Measurements from ENCODE around the gene PTPN13.

The PTPN13 gene

GRCh38 chr4:86579941-86580340, 14.2 kb upstream of the PTPN13 start:
- Histone ChIP-seq H3K9ac (ENCODE audit: low read depth, low read length, poor library complexity) (no peak overlapping the region), H2AFZ (ENCODE audit: low read length) (no peak overlapping the region), H2AK5ac (ENCODE audit: low read depth, low read length) (no peak overlapping the region), H3K9me3 (replicated peaks in 1 of 2; ENCODE audit: control insufficient read depth in 2 of 2, insufficient read depth in 1 of 2, low read depth in 1 of 2, low read length in 2 of 2) (peaks cover 0 to 9% of the 10 kb centered on the region in 2 donors), H4K91ac (ENCODE audit: low read depth, low read length, poor library complexity) (no peak overlapping the region), H3K4me2 (ENCODE audit: insufficient read depth, low read length, poor library complexity, severe bottlenecking) (no peak overlapping the region), H3K4ac (ENCODE audit: low read length) (no peak overlapping the region), H3K36me3 (replicated peaks in 1 of 2; ENCODE audit: control insufficient read depth in 2 of 2, insufficient read depth in 2 of 2, low read length in 2 of 2) (peaks cover 0 to 6% of the 10 kb centered on the region in 2 donors), H2BK120ac (ENCODE audit: low read depth, low read length) (no peak overlapping the region), H3K18ac (ENCODE audit: low read length) (no peak overlapping the region), H3K4me3 (ENCODE audit: low read length in 2 of 2) (no peak overlapping the region), H2BK15ac (ENCODE audit: low read length) (no peak overlapping the region), H3K27ac (replicated peaks; ENCODE audit: low read length) (no peak overlapping the region), H2BK12ac (ENCODE audit: low read length) (no peak overlapping the region), H3K79me1 (ENCODE audit: low read depth, low read length) (no peaks in the 10 kb centered on the region), H3K14ac (ENCODE audit: low read length) (no peak overlapping the region), H2BK5ac (ENCODE audit: low read length) (no peak overlapping the region), H3K23ac (ENCODE audit: low read depth, low read length, poor library complexity) (no peak overlapping the region), H3K4me1 (ENCODE audit: control insufficient read depth in 2 of 2, insufficient read depth in 1 of 2, low read depth in 1 of 2, low read length in 2 of 2) (peaks cover 0 to 3% of the 10 kb centered on the region in 2 donors), H4K8ac (ENCODE audit: low read depth, low read length) (no peak overlapping the region), H3K27me3 (ENCODE audit: control insufficient read depth in 3 of 3, insufficient read depth in 3 of 3, low read depth in 1 of 3, low read length in 3 of 3) (no peaks in the 10 kb centered on the region)
- no peak for DNase-seq (ENCODE audit: low spot score)
- no CpG with 5 or more reads among the region's 6 CpGs for WGBS, 2 donors (ENCODE audit: extremely low coverage in 2 of 2, insufficient read length in 2 of 2, insufficient replicate concordance in 1 of 2)

GRCh38 chr4:86582410-86582809, 11.7 kb upstream of the PTPN13 start:
- H3K9ac ChIP-seq (ENCODE audit: low read depth, low read length, poor library complexity) = no peak overlapping the region

GRCh38 chr4:86586160-86586572, 7.9 kb upstream of the PTPN13 start:
- Histone ChIP-seq H4K8ac (ENCODE audit: low read depth, low read length) (no peak overlapping the region), H3K4me1 (ENCODE audit: control insufficient read depth in 2 of 2, insufficient read depth in 1 of 2, low read depth in 1 of 2, low read length in 2 of 2) (peaks cover 0 to 2% of the 10 kb centered on the region in 2 donors), H3K18ac (ENCODE audit: low read length) (no peak overlapping the region), H3K27me3 (ENCODE audit: control insufficient read depth in 3 of 3, insufficient read depth in 3 of 3, low read depth in 1 of 3, low read length in 3 of 3) (no peaks in the 10 kb centered on the region), H3K4me2 (ENCODE audit: insufficient read depth, low read length, poor library complexity, severe bottlenecking) (no peak overlapping the region), H2BK12ac (ENCODE audit: low read length) (no peak overlapping the region), H3K27ac (replicated peaks; ENCODE audit: low read length) (no peak overlapping the region), H3K9me3 (replicated peaks in 1 of 2; ENCODE audit: control insufficient read depth in 2 of 2, insufficient read depth in 1 of 2, low read depth in 1 of 2, low read length in 2 of 2) (peaks cover 0 to 2% of the 10 kb centered on the region in 2 donors), H2BK15ac (ENCODE audit: low read length) (no peak overlapping the region), H3K23ac (ENCODE audit: low read depth, low read length, poor library complexity) (no peak overlapping the region), H3K14ac (ENCODE audit: low read length) (no peak overlapping the region), H3K4ac (ENCODE audit: low read length) (no peak overlapping the region), H2AFZ (ENCODE audit: low read length) (no peak overlapping the region), H3K9ac (ENCODE audit: low read depth, low read length, poor library complexity) (no peak overlapping the region), H2AK5ac (ENCODE audit: low read depth, low read length) (no peak overlapping the region), H2BK120ac (ENCODE audit: low read depth, low read length) (no peak overlapping the region), H2BK5ac (ENCODE audit: low read length) (no peak overlapping the region), H4K91ac (ENCODE audit: low read depth, low read length, poor library complexity) (no peak overlapping the region), H3K79me1 (ENCODE audit: low read depth, low read length) (no peaks in the 10 kb centered on the region), H3K36me3 (replicated peaks in 1 of 2; ENCODE audit: control insufficient read depth in 2 of 2, insufficient read depth in 2 of 2, low read length in 2 of 2) (no peaks in the 10 kb centered on the region), H3K4me3 (ENCODE audit: low read length in 2 of 2) (no peak overlapping the region)
- no peak for DNase-seq (ENCODE audit: low spot score)
- WGBS, 2 donors (ENCODE audit: extremely low coverage in 2 of 2, insufficient read length in 2 of 2, insufficient replicate concordance in 1 of 2) = 100% methylated on average over 1 of the region's 4 CpGs; no CpG with 5 or more reads in 1 of the 2 donors

More at GRCh38 chr4:86582410-86582809, 11.7 kb upstream of the PTPN13 start:
- Histone ChIP-seq H2BK5ac (ENCODE audit: low read length) (no peak overlapping the region), H3K4me3 (ENCODE audit: low read length in 2 of 2) (no peak overlapping the region), H3K36me3 (replicated peaks in 1 of 2; ENCODE audit: control insufficient read depth in 2 of 2, insufficient read depth in 2 of 2, low read length in 2 of 2) (no peaks in the 10 kb centered on the region), H4K8ac (ENCODE audit: low read depth, low read length) (no peak overlapping the region), H2BK120ac (ENCODE audit: low read depth, low read length) (no peak overlapping the region), H3K9me3 (replicated peaks in 1 of 2; ENCODE audit: control insufficient read depth in 2 of 2, insufficient read depth in 1 of 2, low read depth in 1 of 2, low read length in 2 of 2) (peaks cover 0 to 2% of the 10 kb centered on the region in 2 donors), H3K4me1 (ENCODE audit: control insufficient read depth in 2 of 2, insufficient read depth in 1 of 2, low read depth in 1 of 2, low read length in 2 of 2) (peaks cover 1 to 2% of the 10 kb centered on the region in 2 donors), H3K4ac (ENCODE audit: low read length) (no peak overlapping the region), H3K23ac (ENCODE audit: low read depth, low read length, poor library complexity) (no peak overlapping the region), H2AK5ac (ENCODE audit: low read depth, low read length) (no peak overlapping the region), H3K27me3 (ENCODE audit: control insufficient read depth in 3 of 3, insufficient read depth in 3 of 3, low read depth in 1 of 3, low read length in 3 of 3) (no peaks in the 10 kb centered on the region), H2BK15ac (ENCODE audit: low read length) (no peak overlapping the region), H3K14ac (ENCODE audit: low read length) (no peak overlapping the region), H3K4me2 (ENCODE audit: insufficient read depth, low read length, poor library complexity, severe bottlenecking) (no peak overlapping the region), H2BK12ac (ENCODE audit: low read length) (no peak overlapping the region), H3K27ac (replicated peaks; ENCODE audit: low read length) (no peak overlapping the region), H4K91ac (ENCODE audit: low read depth, low read length, poor library complexity) (no peak overlapping the region), H2AFZ (ENCODE audit: low read length) (no peak overlapping the region), H3K18ac (ENCODE audit: low read length) (no peak overlapping the region), H3K79me1 (ENCODE audit: low read depth, low read length) (no peaks in the 10 kb centered on the region)
- 100% methylated on average over 1 of the region's 2 CpGs; no CpG with 5 or more reads in 1 of the 2 donors for WGBS, 2 donors (ENCODE audit: extremely low coverage in 2 of 2, insufficient read length in 2 of 2, insufficient replicate concordance in 1 of 2)
- no peak for DNase-seq (ENCODE audit: low spot score)

GRCh38 chr4:86586626-86587380, 7.3 kb upstream of the PTPN13 start:
- Histone ChIP-seq H3K4me3 (ENCODE audit: low read length in 2 of 2) (no peak overlapping the region), H2BK12ac (ENCODE audit: low read length) (no peak overlapping the region), H2AK5ac (ENCODE audit: low read depth, low read length) (no peak overlapping the region), H2BK120ac (ENCODE audit: low read depth, low read length) (no peak overlapping the region), H2BK15ac (ENCODE audit: low read length) (no peak overlapping the region), H3K4me1 (ENCODE audit: control insufficient read depth in 2 of 2, insufficient read depth in 1 of 2, low read depth in 1 of 2, low read length in 2 of 2) (peaks cover 0 to 2% of the 10 kb centered on the region in 2 donors), H3K9ac (ENCODE audit: low read depth, low read length, poor library complexity) (no peak overlapping the region), H4K8ac (ENCODE audit: low read depth, low read length) (no peak overlapping the region), H2BK5ac (ENCODE audit: low read length) (no peak overlapping the region), H3K27me3 (ENCODE audit: control insufficient read depth in 3 of 3, insufficient read depth in 3 of 3, low read depth in 1 of 3, low read length in 3 of 3) (no peaks in the 10 kb centered on the region), H2AFZ (ENCODE audit: low read length) (no peak overlapping the region), H3K14ac (ENCODE audit: low read length) (no peak overlapping the region), H4K91ac (ENCODE audit: low read depth, low read length, poor library complexity) (no peak overlapping the region), H3K4me2 (ENCODE audit: insufficient read depth, low read length, poor library complexity, severe bottlenecking) (no peak overlapping the region), H3K23ac (ENCODE audit: low read depth, low read length, poor library complexity) (no peak overlapping the region), H3K27ac (replicated peaks; ENCODE audit: low read length) (no peak overlapping the region), H3K36me3 (replicated peaks in 1 of 2; ENCODE audit: control insufficient read depth in 2 of 2, insufficient read depth in 2 of 2, low read length in 2 of 2) (no peaks in the 10 kb centered on the region), H3K79me1 (ENCODE audit: low read depth, low read length) (no peaks in the 10 kb centered on the region), H3K18ac (ENCODE audit: low read length) (no peak overlapping the region), H3K4ac (ENCODE audit: low read length) (no peak overlapping the region), H3K9me3 (replicated peaks in 1 of 2; ENCODE audit: control insufficient read depth in 2 of 2, insufficient read depth in 1 of 2, low read depth in 1 of 2, low read length in 2 of 2) (peaks cover 0 to 6% of the 10 kb centered on the region in 2 donors)
- WGBS, 2 donors (ENCODE audit: extremely low coverage in 2 of 2, insufficient read length in 2 of 2, insufficient replicate concordance in 1 of 2) = no CpG with 5 or more reads among the region's 7 CpGs
- DNase-seq (ENCODE audit: low spot score) = no peak

All from neuronal stem cell (in vitro differentiated cells).